Left lobe of liver (tissue), 2 donors: ENCODE results near the gene LYPD6B. TPM values are rescaled to one million over a fixed set of nuclear protein-coding genes. Genes with fewer than 3 reads are reported as not detected.
A peak's percentile ranks its signal among the peaks of the same experiment; 100 is the strongest.

Experiments
- ATAC-seq: fragments of 200-7000 bp; cut with Tn5 transposase; one replicate; pipeline ENCODE4 v1.9.1; 2020; ENCODE audit warnings: mild to moderate bottlenecking, moderate library complexity
- DNase-seq: peaks from one replicate; pipeline ENCODE4 v3.0.0-alpha.2; 2020; ENCODE audit warnings: low spot score
- total RNA-seq: library from RNA; stranded (reverse); gene quantifications from one replicate; pipeline ENCODE4 v1.2.1, GENCODE V29; 2021
- donor health status: DM: no; HTN: no; CAD: no; lungs with moderate emphysema.
- donor health status: DM: no; HTN: yes; CAD: no.

The LYPD6B gene
- total RNA-seq, 1 donor from 2014 or later: not detected

DNA sequence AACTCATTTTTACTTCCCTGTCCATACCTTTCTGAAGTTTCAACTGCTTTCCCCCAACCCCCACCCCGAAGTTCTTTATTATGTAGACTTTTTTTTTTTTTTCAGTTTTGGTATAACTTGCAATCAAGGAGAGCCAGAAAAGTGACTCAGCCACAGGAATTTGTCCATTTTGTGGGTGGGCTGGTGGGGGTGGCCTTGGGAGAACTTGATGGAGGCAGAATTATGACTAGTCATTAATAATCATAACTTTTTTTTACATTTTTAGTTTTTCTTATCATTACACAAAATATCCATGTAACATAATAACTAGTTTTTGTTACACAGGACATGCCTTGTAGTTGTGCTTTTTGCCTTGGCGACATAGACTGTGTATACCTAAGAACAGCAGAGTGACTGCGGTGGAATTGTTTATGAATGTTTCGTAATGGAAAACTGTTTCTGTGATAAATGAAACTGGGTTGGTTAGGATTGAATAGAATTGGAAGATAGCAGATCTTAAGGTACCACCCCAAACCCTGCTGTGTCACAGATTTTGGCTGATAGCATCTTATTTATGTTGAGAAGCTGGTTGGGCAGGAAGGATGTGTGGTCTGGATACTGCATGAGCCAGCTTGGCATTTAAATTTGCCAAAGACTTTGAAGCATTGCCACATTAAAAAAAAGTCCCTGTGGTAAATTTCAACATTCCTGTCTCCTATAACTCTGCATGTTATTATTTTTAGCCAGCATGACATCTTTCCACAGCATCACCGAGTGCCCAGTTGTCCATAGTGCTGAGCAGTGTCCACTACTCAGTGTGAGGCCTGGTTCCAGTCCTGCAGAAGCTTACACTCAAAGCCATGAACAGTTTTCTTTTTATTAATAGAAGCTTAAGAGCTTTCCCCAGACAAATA is 30.7 kb downstream of the LYPD6B start:
- DNase-seq (no peak), ATAC-seq (no peak)

DNA sequence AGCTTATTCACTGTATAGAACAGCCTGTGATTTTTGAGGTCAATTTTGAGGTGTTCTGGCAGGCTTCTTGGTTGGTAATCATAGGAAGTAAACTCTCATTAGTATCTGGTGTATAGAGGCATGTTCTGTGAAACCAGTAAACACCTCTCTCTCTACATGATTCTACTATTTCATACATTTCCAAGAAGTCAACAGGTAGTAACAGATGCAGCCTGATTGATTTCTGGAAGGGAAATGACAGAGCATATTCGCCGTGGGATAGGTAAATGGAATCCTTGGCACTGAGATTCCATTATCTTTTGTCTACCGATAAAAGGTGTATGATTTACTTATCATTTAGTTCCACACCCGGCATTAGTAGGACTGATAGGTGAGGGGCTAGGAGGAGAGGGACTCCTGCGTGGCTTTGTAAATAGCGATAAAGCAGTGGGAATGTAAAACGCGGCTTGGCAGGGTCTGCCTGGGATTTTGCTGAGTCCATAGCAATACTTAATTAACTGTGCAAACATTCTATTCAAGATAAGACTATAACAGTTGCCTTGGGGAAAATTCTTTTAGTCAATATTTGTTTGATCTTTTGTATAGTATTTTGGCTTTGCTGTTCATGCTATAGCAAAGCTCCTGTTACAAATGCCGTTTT is 32.3 kb downstream of the LYPD6B start:
- DNase-seq (no peak), ATAC-seq (no peak)

DNA sequence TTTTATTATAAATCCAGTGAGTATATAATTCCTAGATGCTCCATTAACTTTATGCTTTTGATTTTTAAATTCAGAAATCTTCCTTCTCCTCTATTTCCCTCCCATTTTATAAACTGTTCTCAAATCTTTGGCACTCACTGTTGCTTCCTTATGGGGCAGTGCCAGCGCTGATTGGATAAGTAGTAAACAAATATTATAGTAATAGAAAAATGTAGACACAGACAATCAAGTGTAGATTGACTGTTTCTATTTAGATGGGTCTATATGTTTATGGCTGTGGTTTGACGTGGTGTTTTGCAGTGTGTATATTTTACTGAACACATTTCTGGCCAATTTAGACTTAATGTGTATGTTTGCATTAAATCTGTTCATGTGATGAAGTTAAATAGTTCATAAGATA is 36.6 kb downstream of the LYPD6B start:
- no peak for DNase-seq
- ATAC-seq: no peak

DNA sequence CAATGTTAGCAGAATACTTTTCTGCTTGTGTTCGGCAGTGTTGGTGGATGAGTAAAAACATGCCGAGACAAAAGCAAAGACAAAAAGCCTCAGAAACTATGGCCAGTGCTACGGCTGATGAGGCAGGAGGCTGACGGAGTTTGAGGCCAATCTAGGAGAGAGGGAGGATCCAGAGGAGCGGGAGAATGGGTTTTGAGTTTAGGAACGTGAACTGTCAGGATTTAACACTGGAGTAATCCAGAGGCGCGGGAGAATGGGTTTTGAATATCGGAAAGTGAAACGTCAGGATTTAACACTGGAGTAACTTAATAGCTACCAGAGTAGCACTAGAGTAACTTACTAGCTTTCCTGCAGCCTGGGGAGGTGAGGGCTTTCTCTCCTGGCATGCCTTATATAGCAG is 37.4 kb downstream of the LYPD6B start:
- DNase-seq: no peak
- ATAC-seq: no peak

DNA sequence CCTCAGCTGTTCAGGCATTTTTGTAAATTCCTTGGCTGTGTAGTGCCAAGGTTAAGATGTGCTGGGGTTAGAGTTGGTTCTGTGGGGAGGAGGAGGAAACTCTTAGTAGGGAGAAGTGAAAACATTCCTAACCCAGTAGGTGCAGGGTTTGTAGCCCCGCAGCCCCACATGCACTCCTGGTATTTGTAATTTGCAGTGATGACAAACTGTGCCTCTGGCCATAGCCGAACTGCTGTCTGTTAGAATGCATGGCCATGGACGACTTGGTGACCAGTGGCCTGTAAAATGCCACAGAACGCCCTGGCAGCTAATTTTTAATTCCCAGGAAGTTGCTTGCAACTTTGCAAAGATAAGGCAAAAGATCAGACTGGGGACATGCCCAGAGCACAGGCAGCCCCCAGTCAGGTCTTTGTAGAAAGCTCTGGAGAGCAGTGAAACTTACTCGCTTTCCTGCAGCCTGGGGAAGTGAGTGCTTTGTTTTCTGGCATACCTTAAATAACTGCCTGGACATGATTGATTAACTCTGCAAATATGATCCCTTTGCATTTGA is 38.4 kb downstream of the LYPD6B start:
- DNase-seq (no peak), ATAC-seq (no peak)

DNA sequence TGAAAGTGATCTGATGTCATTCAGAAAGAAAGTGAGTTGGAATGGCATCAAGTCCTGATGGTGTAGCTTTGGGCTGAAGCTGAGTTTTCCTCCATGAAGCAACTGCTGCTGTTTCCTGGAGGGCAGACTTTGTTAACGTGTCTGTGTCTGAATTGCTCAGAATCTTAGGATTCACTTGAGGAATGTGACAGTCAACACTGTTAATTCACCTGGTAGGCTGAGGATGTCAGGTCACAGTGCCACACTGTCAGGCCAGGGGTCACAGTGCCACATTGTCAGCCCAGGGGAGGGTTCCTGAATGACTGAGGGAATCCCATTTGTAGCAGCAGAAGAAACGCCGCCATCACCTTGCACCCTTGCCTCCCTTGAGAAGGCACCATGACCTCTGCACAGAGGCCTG is 39.4 kb downstream of the LYPD6B start:
- no peak for ATAC-seq
- DNase-seq: no peak

DNA sequence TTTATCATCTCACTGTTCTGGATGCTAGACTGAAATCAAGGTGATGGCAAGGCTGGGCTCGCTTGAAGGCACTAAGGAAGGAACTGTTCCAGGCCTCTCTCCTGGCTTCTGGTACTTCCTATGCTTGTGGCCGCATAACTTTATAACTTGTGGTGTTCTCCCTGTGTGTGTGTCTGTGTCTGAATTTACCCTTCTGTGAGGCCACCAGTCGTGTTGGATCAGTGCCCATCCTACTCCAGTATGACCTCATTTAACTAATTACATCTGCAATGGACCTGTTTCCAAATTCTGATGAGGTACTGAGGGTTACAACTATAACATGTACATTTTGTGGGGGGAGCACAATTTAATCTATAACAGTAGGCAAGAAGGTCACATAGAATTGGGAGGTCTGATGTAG is 41.6 kb downstream of the LYPD6B start:
- DNase-seq (no peak), ATAC-seq (no peak)

DNA sequence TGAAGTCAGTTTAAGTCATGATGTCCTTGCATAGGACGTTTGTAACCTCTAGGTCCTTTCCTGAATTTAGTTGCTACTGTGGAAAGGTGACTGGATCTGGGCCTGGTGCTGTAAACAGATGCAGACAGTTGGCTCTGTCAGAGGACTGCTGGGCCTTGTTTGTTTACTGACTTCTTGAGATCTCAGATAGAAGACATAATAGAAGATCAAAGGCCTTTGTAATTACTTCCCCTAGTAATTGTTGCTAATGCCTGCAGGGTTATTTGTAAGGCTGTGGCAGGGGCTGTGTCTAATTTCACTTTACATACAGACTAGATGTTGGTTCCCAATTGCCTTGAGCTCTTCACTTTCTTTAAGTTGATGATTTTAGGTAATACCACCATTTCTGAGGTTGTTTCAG is 42.5 kb downstream of the LYPD6B start:
- ATAC-seq (no peak), DNase-seq (no peak)

DNA sequence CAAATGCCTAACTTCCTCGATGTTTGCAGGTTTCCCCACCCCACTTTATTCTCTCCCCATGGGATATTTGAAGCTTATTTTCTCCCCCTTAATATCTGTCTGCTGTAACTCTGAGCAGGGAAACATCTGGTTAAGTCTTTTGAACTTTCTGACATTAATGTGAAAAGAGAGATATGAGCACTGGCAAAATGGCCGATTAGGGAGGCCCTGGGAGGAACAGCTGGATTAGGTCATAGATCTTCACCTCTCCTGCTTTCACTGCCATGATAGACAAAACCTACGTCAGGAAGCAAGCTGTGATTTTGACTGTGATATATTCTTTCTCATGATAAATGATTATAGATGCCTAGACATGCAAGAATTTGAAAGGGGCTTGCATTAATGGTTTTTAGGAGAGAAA is 43.6 kb downstream of the LYPD6B start:
- DNase-seq (no peak), ATAC-seq (no peak)

DNA sequence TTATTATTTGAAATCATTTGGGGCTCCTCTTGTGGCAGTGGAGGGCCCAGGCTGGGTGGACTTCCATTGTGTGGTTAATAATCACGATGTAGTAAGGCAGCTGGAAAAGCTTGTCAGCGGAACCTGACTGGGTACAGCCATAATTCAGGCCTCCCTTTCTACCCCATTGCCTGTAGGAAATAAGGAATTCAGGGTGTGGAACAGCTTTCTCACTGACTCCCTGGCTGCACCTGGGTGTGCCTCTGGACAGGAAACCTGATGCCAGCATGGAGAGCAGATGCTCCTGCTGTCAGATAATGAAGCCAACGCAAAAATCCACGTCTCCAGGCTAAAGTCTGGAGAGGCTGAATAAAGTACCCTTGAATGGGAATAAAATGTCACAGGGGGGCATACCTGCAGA is 44.2 kb downstream of the LYPD6B start:
- no peak for ATAC-seq
- DNase-seq: no peak

DNA sequence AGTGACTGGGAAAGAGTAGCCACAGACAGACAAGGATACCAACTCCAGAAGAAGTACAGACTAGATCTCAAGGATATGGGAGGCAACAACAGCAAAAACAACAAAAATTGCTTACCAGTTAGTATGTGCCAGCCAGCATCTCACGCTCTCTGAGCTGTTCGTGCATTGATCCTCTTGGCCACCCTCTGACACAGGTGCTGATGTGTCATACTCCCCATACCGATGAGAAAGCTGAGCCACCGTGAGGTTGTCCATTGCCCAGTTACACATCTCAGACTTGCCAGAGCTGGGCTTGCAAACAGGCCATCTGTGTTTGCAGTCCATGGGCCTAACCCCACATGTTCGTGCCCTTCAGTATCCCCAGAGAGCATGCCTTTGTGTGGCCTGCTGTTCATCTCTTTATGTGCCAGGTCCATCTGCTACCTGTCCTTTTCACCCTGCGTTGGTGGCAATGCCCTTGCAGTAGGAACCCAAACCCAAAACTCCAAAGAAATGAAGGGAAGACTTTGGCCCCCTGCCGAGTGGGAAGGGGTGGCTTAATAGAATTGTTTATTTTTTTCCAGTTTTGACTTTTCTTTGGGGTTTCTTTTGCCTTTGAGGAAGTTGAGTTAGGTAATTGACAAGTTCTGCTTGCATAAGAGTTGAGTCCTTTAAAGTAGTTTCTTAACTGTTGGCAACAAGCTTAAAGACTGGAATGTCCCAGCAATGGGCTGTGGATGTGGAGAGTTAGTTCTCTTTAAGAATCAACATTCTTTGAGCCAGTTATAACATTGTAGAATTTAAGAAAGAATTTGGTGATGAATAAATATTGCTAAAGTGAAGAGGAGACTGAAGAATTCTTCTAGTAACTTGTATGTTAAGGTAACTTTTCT is 46.7 kb downstream of the LYPD6B start:
- DNase-seq (no peak), ATAC-seq (no peak)

DNA sequence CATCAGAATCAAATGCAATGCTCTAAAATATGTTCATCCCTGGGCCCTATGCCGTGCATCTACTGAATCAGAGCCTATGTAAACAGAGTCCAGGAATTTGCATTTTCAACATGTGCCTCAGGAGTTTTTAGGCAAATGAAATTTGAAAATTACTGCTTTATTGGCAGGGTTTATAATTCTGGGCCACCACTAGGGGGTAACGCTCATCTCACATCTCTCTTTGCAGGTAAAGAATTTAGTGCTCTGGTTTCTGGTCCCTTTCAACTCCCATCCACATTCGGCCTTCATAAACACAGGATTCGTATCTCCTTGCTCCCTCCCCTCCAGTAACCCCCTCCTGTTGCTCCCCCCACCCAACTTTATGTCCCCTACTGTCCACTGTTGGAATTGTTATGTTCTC is 49.3 kb downstream of the LYPD6B start:
- ATAC-seq: peak; percentile 53

DNA sequence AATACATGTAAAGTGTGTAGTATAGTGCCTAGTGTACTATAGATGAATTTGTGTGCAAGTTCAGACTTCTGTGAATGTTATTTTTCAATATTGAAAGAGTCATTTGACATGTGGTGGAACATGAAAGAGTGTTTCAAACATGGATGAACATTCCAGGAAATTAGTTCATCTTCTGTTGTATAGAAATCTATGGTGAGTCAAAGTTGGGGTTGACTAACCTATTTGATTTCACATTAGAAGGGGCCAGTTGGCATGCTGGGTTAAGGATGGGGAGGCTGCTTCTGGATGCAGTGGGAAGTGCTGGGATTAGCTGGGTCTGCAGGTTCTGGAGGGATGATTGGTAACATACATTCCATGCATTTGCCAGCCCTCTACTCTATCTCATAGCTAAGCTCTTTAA is 50.6 kb downstream of the LYPD6B start:
- DNase-seq (no peak), ATAC-seq (no peak)

More for the DNA sequence above, 49.3 kb downstream of the LYPD6B start:
- DNase-seq: no peak

DNA sequence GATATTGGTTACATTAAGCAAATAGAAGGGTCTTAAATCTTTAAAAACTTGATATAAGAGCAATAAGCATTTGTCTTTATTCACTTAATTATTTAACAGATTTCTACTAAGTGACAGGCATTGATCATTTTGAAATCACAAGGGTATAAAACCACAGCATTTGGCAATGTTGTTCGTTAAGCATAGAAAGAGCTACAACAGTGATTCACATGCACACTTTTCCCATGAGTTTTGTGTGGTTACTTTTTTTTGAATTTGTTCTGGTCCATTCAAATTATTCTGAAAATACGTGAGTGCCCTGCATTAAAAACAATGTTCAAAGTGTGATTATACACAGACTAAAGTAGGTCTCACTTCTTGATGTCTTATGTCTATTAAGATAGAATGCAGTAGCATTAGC is 52.2 kb downstream of the LYPD6B start:
- ATAC-seq (no peak), DNase-seq (no peak)

DNA sequence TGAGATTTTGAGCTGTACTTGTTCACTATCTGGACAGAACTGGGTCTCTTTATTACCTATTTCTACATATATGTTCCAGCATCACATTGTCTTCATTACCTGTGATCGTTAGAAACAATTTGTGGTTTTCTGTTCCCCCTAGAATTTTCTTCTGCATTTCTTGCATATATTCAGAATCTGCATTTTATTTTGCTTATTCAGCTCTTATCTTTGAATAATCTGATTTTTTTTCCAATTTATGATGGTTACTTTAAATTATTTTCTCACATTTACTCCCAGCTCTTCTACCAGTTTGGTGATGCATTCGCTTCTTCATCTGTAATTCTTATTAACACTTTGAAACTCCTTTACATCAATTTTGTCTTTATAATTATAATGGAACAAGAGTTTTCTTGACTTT is 55.1 kb downstream of the LYPD6B start:
- ATAC-seq (no peak), DNase-seq (no peak)

DNA sequence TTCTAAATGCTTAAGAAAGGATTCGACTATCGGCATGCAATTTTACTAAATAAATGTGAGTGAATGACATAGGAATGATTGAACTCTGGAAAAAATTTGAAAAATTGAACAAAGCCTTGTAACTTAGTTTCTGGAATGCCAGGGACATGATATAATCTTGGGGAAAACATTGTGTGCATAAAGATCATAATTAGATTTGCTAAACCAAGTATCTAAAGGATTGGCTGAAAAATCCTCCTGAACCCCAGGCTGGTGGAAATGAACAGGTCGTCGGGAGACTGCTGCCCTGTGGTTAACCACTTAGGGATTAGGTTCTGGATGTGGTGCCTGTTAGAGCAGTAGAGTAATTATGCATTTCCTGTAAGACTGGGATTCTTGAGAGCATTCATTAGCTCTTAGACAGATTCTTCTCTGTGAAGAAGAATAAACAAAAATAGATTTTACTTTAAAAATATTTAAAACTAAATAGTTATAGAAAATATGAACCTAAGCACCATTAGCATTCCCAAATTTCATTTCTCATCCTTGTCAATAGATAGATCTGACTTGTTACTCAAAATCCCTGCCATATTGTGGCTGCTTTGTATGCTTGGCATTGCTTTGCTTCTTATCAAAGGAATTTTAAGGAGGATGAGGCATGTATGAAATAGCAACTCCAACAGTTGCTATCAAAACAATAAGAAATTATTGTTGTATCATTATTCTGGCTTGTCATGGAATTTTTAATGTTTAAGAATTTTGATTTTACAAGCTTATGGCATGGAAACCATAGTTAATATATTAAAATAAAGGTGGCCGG is 55.9 kb downstream of the LYPD6B start:
- ATAC-seq: no peak

DNA sequence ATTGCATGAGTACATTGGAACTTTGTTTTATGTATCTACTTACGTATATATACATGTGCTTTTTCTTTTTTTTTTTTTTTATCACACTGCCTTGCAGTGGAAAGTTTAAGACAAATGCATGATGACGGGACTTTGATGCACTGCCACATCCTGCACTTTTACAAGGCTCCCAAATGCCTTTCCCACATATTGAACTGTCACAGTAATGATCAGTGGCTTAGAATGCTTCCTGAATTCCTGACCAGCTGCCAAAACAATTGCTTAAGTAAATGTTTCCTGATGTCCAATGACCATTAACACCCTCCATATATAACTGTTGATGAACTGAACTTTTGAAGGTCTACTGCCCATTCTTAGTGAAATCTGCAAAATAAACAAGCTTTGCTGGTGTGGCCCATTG is 60.2 kb downstream of the LYPD6B start:
- ATAC-seq: peak; percentile 20
- DNase-seq: no peak

More for the DNA sequence above, 55.9 kb downstream of the LYPD6B start:
- no peak for DNase-seq

DNA sequence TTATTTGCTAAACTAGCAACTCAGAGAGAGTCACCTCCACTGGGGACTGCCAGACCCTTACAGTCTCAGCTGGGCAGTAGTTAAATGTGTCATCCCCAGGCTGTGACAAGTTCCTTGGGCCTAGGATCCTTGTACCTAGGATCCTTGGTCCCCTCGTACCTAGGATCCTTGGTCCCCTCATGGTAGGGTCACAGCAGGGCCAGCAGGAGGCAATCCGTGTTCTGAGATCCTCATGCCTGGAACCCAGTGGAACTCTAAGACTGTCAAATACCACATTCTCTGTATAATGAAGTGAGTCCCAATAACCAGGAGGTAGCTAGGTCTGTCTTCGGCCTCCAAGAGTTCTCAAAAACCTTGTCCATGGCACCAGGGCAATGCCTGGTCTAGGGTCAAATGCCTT is 60.8 kb downstream of the LYPD6B start:
- no peak for ATAC-seq
- DNase-seq: no peak

DNA sequence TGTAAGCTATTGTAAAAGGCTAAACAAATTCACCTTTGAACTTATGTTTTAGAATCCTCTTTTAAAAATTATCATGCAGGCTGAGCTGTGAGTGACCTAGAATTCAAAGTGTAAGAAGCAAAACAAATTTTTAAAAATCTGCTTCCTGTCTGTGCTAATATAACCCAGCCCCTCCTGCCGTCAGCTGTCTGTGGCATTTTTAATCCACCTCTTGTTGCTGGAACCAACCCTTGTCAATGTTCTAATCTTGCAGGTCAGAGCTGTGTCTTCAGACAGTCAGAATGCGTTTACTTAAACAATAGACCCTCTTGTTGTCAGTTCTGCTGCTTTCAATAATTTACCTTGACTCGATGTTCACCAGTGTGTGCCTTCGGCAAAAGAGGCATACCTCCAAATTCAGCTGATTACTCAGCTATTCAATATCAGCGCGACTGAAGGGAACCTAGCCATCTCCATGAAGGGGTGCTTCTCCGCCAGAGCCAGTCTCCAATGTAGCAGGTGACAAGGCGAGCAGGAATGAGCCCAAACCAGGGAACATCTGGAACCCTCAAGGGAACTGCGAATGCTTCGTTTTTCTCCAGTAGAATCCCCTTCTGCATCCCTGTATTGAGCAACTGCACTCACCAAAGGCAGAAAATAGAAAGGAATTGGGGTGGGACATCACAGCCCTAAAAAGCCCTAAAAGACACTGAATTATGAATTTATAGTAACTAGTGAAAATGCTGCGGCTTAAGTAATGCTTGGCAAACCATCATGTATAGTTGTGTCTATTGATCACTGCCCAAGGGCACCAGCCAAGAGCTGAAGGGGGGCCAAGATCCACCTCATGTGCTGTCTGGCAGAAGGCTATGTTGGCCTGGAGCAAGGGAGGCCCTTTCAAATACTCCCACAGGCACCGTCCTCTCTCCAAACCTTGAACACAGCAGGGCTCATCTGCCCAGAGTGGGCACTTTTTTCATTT is 62.5 kb downstream of the LYPD6B start:
- peak; percentile 59 for DNase-seq
- ATAC-seq: peak; percentile 96
